HG03558 (cell line): ENCODE measurements around the gene IGFL2.
"Not testable (repeated sequence)": the region's sequence is repeated elsewhere in the genome, so short reads cannot be mapped to it uniquely, and the experiment has no call there.

Experiments used
- ATAC-seq: cut with Tn5 transposase; IDR thresholded peaks from one replicate; pipeline ENCODE4 v1.9.1; 2021; ENCODE audit warnings: moderate number of reproducible peaks; ENCODE audit not compliant: unreplicated experiment; ENCODE audit errors: extremely low read depth

Gene IGFL2

GRCh38 chr19:46137915-46138473, 10.0 kb upstream of the IGFL2 start:
- ATAC-seq, result no peak

DNA sequence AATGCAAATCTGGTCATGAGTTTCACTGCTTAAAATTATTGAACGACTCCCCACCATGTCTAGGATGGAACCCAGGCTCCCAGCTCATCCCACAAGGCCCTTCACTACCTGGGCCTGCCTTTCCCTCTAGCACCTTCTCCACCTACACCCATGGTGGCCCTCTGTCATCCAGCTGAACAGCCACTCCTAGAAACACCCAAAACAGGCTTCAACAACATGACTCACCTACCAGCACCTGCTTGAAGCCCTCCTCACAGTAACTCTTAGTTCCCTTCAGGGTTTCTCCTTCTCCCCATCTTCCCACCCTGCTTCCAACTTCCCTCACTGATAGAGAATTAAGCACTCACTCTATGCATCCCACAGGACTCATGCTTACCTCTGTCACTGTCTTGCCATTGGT, 6.6 kb upstream of the IGFL2 start:
- no peak for ATAC-seq

GRCh38 chr19:46142294-46142693, 5.7 kb upstream of the IGFL2 start:
- no peak for ATAC-seq

DNA sequence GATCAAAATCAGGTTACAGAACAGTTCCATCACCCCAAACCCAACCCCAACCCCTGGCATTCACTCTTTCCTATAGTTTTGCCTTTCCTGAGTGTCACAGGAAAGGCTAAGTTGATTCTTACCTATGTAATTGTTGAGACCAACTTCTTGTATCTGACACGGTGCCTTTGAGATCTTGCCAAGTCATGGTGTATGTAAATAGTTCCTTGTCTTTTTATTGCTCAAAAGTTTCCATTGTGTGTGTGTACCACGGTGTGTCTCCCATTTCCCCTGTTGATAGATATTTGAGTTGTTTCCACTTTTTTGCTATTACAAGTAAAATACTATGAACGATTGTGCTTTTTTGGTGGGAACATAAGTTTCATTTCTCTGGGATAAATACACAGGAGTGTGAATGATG, 3.3 kb upstream of the IGFL2 start:
- ATAC-seq, result no peak

DNA sequence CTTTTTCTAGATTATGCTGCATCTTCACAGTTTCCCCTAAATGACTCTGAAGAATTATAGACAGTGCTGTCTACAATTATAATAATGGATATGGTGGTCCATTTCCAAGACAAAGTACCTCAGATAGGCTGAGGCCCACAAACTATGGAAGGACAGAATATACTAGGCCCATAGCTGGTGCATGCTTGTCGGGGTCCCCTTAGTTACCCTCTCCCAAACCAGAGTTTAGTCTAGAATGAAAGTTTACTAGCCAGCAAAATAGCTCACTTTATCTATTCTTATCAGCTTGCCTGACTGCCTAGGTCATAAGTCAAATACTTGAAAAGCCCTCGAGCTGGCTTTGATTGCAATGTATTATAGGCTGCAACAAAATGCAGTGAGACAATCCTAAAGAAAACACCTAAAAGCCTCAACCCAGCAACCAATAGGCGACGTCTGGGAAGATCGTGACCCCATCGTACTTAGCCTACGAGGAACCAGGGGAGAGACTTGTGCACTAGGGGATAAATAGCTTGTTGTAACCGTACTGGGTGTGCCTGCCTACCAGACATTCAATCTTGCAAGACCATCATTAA, 785 bp upstream of the IGFL2 start:
- ATAC-seq, result no peak

DNA sequence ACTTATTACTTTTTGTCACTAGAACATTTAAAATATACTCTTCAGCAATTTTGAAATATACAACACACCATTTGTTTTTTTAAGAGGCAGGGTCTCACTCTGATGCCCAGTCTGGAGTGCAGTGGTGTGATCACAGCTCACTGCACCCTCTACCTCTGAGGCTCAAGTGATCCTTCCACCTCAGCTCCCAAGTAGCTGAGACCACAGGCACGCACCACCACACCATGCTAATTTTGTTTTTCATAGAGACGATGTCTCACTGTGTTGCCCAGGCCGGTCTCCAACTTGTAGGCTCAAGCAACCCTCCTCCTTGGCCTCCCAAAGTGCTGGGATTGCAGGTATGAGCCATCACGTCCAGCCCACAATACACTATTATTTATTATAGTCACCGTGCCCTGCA, 2.6 kb downstream of the IGFL2 start:
- ATAC-seq, result no peak

DNA sequence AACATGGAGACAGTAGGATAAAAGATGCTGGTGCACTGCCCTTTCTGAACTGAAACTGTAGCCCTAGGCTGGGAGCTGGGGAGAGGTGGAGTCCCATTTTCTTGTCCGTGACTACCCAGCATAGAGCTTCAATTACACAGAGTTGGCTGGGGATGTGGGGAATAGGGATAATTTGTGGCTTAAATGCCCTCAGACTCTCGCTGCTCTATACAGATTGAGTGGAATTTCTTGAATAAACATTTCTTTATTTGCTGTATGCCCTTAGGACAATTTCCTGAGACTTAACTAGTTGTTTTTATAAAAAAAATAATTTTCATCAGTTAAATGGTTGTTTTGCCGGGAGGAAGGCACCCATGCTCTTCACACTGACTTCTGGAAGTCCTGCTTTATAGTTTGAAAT, 7.2 kb downstream of the IGFL2 start:
- no peak for ATAC-seq

GRCh38 chr19:46159418-46160232, 11.6 kb downstream of the IGFL2 start:
- no peak for ATAC-seq

DNA sequence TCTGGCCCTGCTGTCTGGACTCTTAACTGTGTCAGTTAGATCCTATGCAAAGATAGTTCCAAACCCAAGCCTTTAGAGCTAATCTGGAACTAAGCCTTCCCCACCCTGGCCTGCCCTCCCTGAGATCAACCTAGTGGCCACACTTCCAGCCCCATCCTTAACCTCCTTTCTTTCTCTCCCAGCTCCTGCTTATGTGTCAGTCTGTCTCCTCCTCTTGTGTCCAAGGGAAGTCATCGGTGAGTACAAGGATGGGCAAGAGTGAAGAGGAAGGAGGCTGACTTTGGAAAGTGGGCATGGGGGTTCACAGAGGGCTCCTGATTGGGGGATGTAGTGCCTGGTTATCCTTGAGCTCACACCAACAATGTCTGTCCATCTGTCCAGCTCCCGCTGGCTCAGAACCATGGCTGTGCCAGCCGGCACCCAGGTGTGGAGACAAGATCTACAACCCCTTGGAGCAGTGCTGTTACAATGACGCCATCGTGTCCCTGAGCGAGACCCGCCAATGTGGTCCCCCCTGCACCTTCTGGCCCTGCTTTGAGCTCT, 12.3 kb downstream of the IGFL2 start:
- ATAC-seq, result no peak

GRCh38 chr19:46161642-46162257, 13.7 kb downstream of the IGFL2 start:
- not testable (repeated sequence) for ATAC-seq

DNA sequence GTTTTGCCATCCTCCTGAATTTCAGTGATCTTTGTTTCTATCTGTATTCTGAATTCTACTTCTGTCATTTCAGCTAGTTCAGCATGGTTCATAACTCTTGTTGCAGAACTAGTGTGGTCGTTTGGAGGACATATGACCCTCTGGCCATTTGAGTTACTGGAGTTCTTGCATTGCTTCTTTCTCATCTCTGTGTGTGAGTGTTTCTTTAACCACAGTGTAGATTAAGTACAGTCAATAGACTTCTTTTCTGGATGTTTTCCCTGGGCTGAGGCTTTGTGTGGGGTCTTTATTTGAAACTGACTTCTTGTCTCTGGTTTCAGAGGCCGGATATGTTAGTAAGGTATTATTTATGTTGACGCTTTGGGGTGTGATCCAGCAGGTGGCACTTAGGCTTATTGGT, 14.7 kb downstream of the IGFL2 start:
- no peak for ATAC-seq

GRCh38 chr19:46173886-46174480, 25.9 kb downstream of the IGFL2 start:
- ATAC-seq, result no peak

DNA sequence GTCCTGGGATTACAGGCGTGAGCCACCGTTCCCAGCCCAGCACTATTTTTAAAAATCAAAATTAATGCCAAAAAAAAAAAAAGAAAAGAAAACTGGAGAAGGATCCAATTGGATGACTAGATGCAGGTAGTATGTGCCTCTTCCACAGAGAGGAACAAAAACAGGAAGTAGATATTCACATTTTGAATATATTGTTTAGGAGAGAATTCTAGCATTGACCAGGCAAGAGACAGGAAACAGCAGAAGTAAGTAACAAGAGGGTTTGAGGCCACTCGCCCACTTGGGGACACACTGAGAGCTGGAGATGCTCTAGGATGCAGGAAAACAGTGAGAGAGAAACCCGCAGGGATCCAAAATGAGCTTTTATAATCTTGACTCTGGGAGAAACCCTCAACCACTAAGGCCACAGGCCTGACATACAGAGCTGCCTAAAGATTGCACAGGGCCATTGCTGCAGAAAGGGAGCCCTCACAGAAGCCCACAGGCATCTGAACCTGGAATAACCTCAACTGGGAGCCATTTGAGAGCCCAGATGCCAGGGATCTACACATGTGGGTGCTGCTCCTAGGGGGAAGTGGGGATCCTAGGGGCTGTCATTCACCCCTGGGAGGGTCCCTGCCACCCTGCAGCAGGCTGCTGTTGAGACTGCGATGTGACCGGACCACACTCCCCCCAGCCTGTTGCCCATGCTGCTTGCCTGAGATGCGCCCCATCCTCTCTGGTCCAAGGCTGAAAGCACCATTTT, 28.2 kb downstream of the IGFL2 start:
- no peak for ATAC-seq

- no peak for ATAC-seq
Observed at GRCh38 chr19:46179076-46179759, 31.2 kb downstream of the IGFL2 start.

GRCh38 chr19:46180701-46181387, 32.8 kb downstream of the IGFL2 start:
- no peak for ATAC-seq

- ATAC-seq, result no peak
Observed at GRCh38 chr19:46181388-46181779, 33.3 kb downstream of the IGFL2 start.

DNA sequence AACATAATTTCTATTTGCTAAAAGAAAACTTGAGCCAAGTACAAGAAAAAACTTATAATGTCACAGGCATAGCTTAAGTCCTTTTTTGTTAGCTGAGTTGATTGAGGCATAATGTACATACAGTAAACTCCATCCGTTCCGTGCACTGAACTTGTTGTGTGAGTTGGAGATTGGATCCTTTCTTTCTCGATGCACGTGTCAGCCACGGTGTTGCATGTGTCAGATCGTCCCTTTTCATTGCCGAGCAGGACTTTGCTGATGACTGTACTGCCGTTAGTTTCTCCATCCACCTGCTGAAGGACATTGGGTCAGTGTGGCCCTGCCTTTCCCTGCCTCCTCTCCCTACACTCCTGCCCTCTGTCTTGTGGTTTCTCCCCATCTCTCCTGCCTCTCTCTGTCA, 34.4 kb downstream of the IGFL2 start:
- ATAC-seq, result no peak

DNA sequence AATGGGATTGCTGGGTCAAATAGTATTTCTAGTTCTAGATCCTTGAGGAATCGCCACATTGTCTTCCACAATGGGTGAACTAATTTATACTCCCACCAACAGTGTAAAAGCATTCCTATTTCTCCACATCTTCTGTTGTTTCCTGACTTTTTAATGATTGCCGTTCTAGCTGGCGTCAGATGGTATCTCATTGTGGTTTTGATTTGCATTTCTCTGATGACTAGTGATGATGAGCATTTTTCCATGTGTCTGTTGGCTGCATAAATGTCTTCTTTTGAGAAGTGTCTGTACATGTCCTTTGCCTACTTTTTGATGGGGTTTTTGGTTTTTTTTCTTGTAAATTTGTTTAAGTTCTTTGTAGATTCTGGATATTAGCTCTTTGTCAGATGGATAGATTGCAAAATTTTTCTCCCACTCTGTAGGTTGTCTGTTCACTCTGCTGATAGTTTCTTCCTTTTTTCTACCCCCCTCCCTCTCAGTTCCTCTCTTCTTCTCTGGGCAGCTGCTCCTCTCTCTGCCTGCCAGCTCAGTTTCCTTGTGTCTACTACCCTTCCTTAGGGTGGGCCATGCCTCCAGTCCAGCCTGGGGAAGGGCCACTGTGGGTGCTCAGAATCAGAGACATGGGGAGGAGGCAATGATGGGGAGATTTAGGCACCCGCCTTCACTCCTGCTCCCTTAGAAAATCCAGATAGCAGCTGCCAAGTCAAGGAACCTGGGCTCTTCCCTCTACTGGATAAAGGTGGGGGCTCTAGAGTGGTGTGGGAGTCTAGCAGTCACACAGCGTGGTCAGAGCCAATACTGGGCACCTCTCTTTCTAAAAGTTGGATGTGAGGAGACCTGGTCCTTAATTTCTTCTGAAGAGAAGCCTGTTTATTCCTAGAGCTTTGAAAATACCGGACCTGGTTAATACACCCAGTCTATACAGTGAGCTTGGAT, 37.0 kb downstream of the IGFL2 start:
- ATAC-seq, result not testable (repeated sequence)
